Measurements from ENCODE around the gene MARCHF9. TPM values are rescaled to one million over a fixed set of nuclear protein-coding genes. Genes with fewer than 3 reads are reported as not detected.

MARCHF9 gene
- polyA plus RNA-seq, 2 donors = 8.0 to 10.9 TPM

GRCh38 chr12:57760347-57760982, 5.6 kb downstream of the MARCHF9 start:
- H3K27me3 ChIP-seq (ENCODE audit: control insufficient read depth in 1 of 2, insufficient read depth in 2 of 2, low read length in 2 of 2) = no peaks in the 10 kb centered on the region
- peaks cover 0 to 9% of the 10 kb centered on the region in 2 donors for H3K4me1 ChIP-seq (ENCODE audit: control insufficient read depth in 2 of 2, insufficient read depth in 2 of 2, low read length in 1 of 2)
- no peak overlapping the region for H3K4me3 ChIP-seq (ENCODE audit: low read depth in 1 of 2, low read length in 2 of 2)
- no peaks in the 10 kb centered on the region for H3K9me3 ChIP-seq (ENCODE audit: control insufficient read depth in 2 of 2, insufficient read depth in 1 of 2, low read depth in 1 of 2, low read length in 1 of 2)
- peaks cover 0 to 10% of the 10 kb centered on the region in 2 donors for H3K36me3 ChIP-seq (ENCODE audit: control insufficient read depth in 2 of 2, insufficient read depth in 2 of 2, low read length in 1 of 2)
- WGBS, 2 donors = 93 to 96% methylated on average over 3 of the region's 3 CpGs
- H3K27ac ChIP-seq (ENCODE audit: low read depth in 2 of 2, low read length in 1 of 2) = no peak overlapping the region

- H3K4me3 ChIP-seq (ENCODE audit: low read depth in 1 of 2, low read length in 2 of 2) = no peak overlapping the region
- 87 to 92% methylated on average over 4 of the region's 4 CpGs for WGBS, 2 donors
- peaks cover 7 to 17% of the 10 kb centered on the region in 2 donors for H3K4me1 ChIP-seq (ENCODE audit: control insufficient read depth in 2 of 2, insufficient read depth in 2 of 2, low read length in 1 of 2)
- no peaks in the 10 kb centered on the region for H3K9me3 ChIP-seq (ENCODE audit: control insufficient read depth in 2 of 2, insufficient read depth in 1 of 2, low read depth in 1 of 2, low read length in 1 of 2)
- H3K27ac ChIP-seq (ENCODE audit: low read depth in 2 of 2, low read length in 1 of 2) = no peak overlapping the region
- no peaks in the 10 kb centered on the region for H3K27me3 ChIP-seq (ENCODE audit: control insufficient read depth in 1 of 2, insufficient read depth in 2 of 2, low read length in 2 of 2)
- H3K36me3 ChIP-seq (ENCODE audit: control insufficient read depth in 2 of 2, insufficient read depth in 2 of 2, low read length in 1 of 2) = peaks cover 0 to 10% of the 10 kb centered on the region in 2 donors
These were observed 6.6 kb downstream of the MARCHF9 start for GRCh38 chr12:57761391-57761998.

- Histone ChIP-seq H3K27me3 (ENCODE audit: control insufficient read depth in 1 of 2, insufficient read depth in 2 of 2, low read length in 2 of 2) (no peaks in the 10 kb centered on the region), H3K9me3 (ENCODE audit: control insufficient read depth in 2 of 2, insufficient read depth in 1 of 2, low read depth in 1 of 2, low read length in 1 of 2) (no peaks in the 10 kb centered on the region), H3K4me3 (ENCODE audit: low read depth in 1 of 2, low read length in 2 of 2) (no peak overlapping the region), H3K4me1 (ENCODE audit: control insufficient read depth in 2 of 2, insufficient read depth in 2 of 2, low read length in 1 of 2) (peaks cover 13 to 22% of the 10 kb centered on the region in 2 donors), H3K27ac (ENCODE audit: low read depth in 2 of 2, low read length in 1 of 2) (no peak overlapping the region), H3K36me3 (ENCODE audit: control insufficient read depth in 2 of 2, insufficient read depth in 2 of 2, low read length in 1 of 2) (peaks cover 0 to 10% of the 10 kb centered on the region in 2 donors)
- WGBS, 2 donors = 90 to 91% methylated on average over 2 of the region's 2 CpGs
These were observed 7.6 kb downstream of the MARCHF9 start for GRCh38 chr12:57762463-57762862.

- Histone ChIP-seq H3K9me3 (ENCODE audit: control insufficient read depth in 2 of 2, insufficient read depth in 1 of 2, low read depth in 1 of 2, low read length in 1 of 2) (no peaks in the 10 kb centered on the region), H3K27me3 (ENCODE audit: control insufficient read depth in 1 of 2, insufficient read depth in 2 of 2, low read length in 2 of 2) (no peaks in the 10 kb centered on the region), H3K4me3 (ENCODE audit: low read depth in 1 of 2, low read length in 2 of 2) (no peak overlapping the region), H3K4me1 (ENCODE audit: control insufficient read depth in 2 of 2, insufficient read depth in 2 of 2, low read length in 1 of 2) (peaks cover 13 to 22% of the 10 kb centered on the region in 2 donors), H3K36me3 (ENCODE audit: control insufficient read depth in 2 of 2, insufficient read depth in 2 of 2, low read length in 1 of 2) (peaks cover 0 to 4% of the 10 kb centered on the region in 2 donors), H3K27ac (ENCODE audit: low read depth in 2 of 2, low read length in 1 of 2) (no peak overlapping the region)
- 77 to 81% methylated on average over 6 of the region's 6 CpGs for WGBS, 2 donors
These were observed 9.2 kb downstream of the MARCHF9 start for GRCh38 chr12:57763881-57764661.

GRCh38 chr12:57764662-57765002, 9.7 kb downstream of the MARCHF9 start:
- H3K27me3 ChIP-seq (ENCODE audit: control insufficient read depth in 1 of 2, insufficient read depth in 2 of 2, low read length in 2 of 2) = no peaks in the 10 kb centered on the region
- H3K27ac ChIP-seq (ENCODE audit: low read depth in 2 of 2, low read length in 1 of 2) = no peak overlapping the region
- WGBS, 2 donors = 17 to 18% methylated on average over 17 of the region's 17 CpGs
- H3K4me1 ChIP-seq (ENCODE audit: control insufficient read depth in 2 of 2, insufficient read depth in 2 of 2, low read length in 1 of 2) = peaks cover 13 to 22% of the 10 kb centered on the region in 2 donors
- H3K4me3 ChIP-seq (ENCODE audit: low read depth in 1 of 2, low read length in 2 of 2) = peak overlapping the region; percentile 42 to 45
- peaks cover 0 to 7% of the 10 kb centered on the region in 2 donors for H3K36me3 ChIP-seq (ENCODE audit: control insufficient read depth in 2 of 2, insufficient read depth in 2 of 2, low read length in 1 of 2)
- H3K9me3 ChIP-seq (ENCODE audit: control insufficient read depth in 2 of 2, insufficient read depth in 1 of 2, low read depth in 1 of 2, low read length in 1 of 2) = no peaks in the 10 kb centered on the region

GRCh38 chr12:57765003-57765697, 10.2 kb downstream of the MARCHF9 start:
- no peak overlapping the region for H3K27ac ChIP-seq (ENCODE audit: low read depth in 2 of 2, low read length in 1 of 2)
- H3K4me1 ChIP-seq (ENCODE audit: control insufficient read depth in 2 of 2, insufficient read depth in 2 of 2, low read length in 1 of 2) = peaks cover 13 to 22% of the 10 kb centered on the region in 2 donors
- H3K4me3 ChIP-seq (ENCODE audit: low read depth in 1 of 2, low read length in 2 of 2) = peak overlapping the region; percentile 42 to 45
- H3K36me3 ChIP-seq (ENCODE audit: control insufficient read depth in 2 of 2, insufficient read depth in 2 of 2, low read length in 1 of 2) = peaks cover 0 to 7% of the 10 kb centered on the region in 2 donors
- 1% methylated on average over 58 to 60 of the region's 60 CpGs for WGBS, 2 donors
- no peaks in the 10 kb centered on the region for H3K27me3 ChIP-seq (ENCODE audit: control insufficient read depth in 1 of 2, insufficient read depth in 2 of 2, low read length in 2 of 2)
- H3K9me3 ChIP-seq (ENCODE audit: control insufficient read depth in 2 of 2, insufficient read depth in 1 of 2, low read depth in 1 of 2, low read length in 1 of 2) = no peaks in the 10 kb centered on the region

GRCh38 chr12:57765698-57766463, 11.0 kb downstream of the MARCHF9 start:
- Histone ChIP-seq H3K27ac (ENCODE audit: low read depth in 2 of 2, low read length in 1 of 2) (no peak overlapping the region), H3K4me3 (ENCODE audit: low read depth in 1 of 2, low read length in 2 of 2) (peak overlapping the region; percentile 18 to 45), H3K9me3 (ENCODE audit: control insufficient read depth in 2 of 2, insufficient read depth in 1 of 2, low read depth in 1 of 2, low read length in 1 of 2) (no peaks in the 10 kb centered on the region), H3K4me1 (ENCODE audit: control insufficient read depth in 2 of 2, insufficient read depth in 2 of 2, low read length in 1 of 2) (peaks cover 13 to 22% of the 10 kb centered on the region in 2 donors), H3K36me3 (ENCODE audit: control insufficient read depth in 2 of 2, insufficient read depth in 2 of 2, low read length in 1 of 2) (peaks cover 0 to 7% of the 10 kb centered on the region in 2 donors), H3K27me3 (ENCODE audit: control insufficient read depth in 1 of 2, insufficient read depth in 2 of 2, low read length in 2 of 2) (no peaks in the 10 kb centered on the region)
- WGBS, 2 donors = 3% methylated on average over 34 to 40 of the region's 40 CpGs

- Histone ChIP-seq H3K9me3 (ENCODE audit: control insufficient read depth in 2 of 2, insufficient read depth in 1 of 2, low read depth in 1 of 2, low read length in 1 of 2) (no peaks in the 10 kb centered on the region), H3K4me3 (ENCODE audit: low read depth in 1 of 2, low read length in 2 of 2) (peak within 1 kb of the TSS; percentile 18 to 45), H3K27ac (ENCODE audit: low read depth in 2 of 2, low read length in 1 of 2) (no peak within 1 kb of the TSS), H3K36me3 (ENCODE audit: control insufficient read depth in 2 of 2, insufficient read depth in 2 of 2, low read length in 1 of 2) (peaks cover 0 to 7% of the 10 kb centered on the region in 2 donors), H3K27me3 (ENCODE audit: control insufficient read depth in 1 of 2, insufficient read depth in 2 of 2, low read length in 2 of 2) (no peaks in the 10 kb centered on the region), H3K4me1 (ENCODE audit: control insufficient read depth in 2 of 2, insufficient read depth in 2 of 2, low read length in 1 of 2) (peaks cover 16 to 27% of the 10 kb centered on the region in 2 donors)
- 8 to 9% methylated on average over 38 of the region's 38 CpGs for WGBS, 2 donors
These were observed 11.8 kb downstream of the MARCHF9 start, which contains the start of gene CYP27B1 for GRCh38 chr12:57766464-57767304. Gene CYP27B1 (minus strand): TSS chr12:57767078. CDS start chr12:57767041, 37 bp downstream.

All from esophagus (tissue), 2 donors.